DOHH2 (cell line): ENCODE results near the gene HYAL1.

Experiments used
- H3F3A ChIP-seq: fragments of 200-600 bp; sonication (generic), shearing (Covaris generic); 2 replicates; pipeline ENCODE4 v1.6.0; 2016; ENCODE audit warnings: antibody characterized with exemption, mild to moderate bottlenecking; ENCODE audit not compliant: control insufficient read depth, insufficient read depth
- H3K27ac ChIP-seq: fragments of 200-600 bp; sonication (generic); 2 replicates; pipeline ENCODE4 v1.5.1; 2014; ENCODE audit warnings: low read depth, mild to moderate bottlenecking, low read length, moderate library complexity
- H3K27me3 ChIP-seq: fragments of 200-600 bp; sonication (generic); 2 replicates; pipeline ENCODE4 v1.6.1; 2014; ENCODE audit warnings: mild to moderate bottlenecking, low read length, mixed read lengths; ENCODE audit not compliant: control insufficient read depth
- H3K36me3 ChIP-seq: fragments of 200-600 bp; sonication (generic); 2 replicates; pipeline ENCODE4 v1.6.1; 2014; ENCODE audit warnings: mild to moderate bottlenecking, low read length, moderate library complexity, mixed read lengths; ENCODE audit not compliant: control insufficient read depth
- H3K4me1 ChIP-seq: fragments of 200-600 bp; sonication (generic); 2 replicates; pipeline ENCODE4 v1.6.1; 2014; ENCODE audit warnings: mild to moderate bottlenecking, low read length, mixed read lengths; ENCODE audit not compliant: control insufficient read depth
- H3K4me2 ChIP-seq: fragments of 200-600 bp; sonication (generic); 2 replicates; pipeline ENCODE4 v1.6.0; 2014; ENCODE audit warnings: mild to moderate bottlenecking, low read length, moderate library complexity
- H3K4me3 ChIP-seq: fragments of 200-600 bp; sonication (generic); 2 replicates; pipeline ENCODE4 v1.5.1; 2014; ENCODE audit warnings: mild to moderate bottlenecking, low read length, mixed read lengths
- H3K79me2 ChIP-seq: fragments of 200-600 bp; sonication (generic); 2 replicates; pipeline ENCODE4 v1.6.1; 2014; ENCODE audit warnings: mild to moderate bottlenecking, low read length, mixed read lengths; ENCODE audit not compliant: control insufficient read depth
- H3K9me2 ChIP-seq: fragments of 200-600 bp; sonication (generic); replicated peaks from 2 replicates; pipeline ENCODE4 v1.6.1; 2014; ENCODE audit warnings: mild to moderate bottlenecking, low read length, mixed read lengths; ENCODE audit not compliant: control insufficient read depth
- H3K9me3 ChIP-seq: fragments of 200-600 bp; sonication (generic); 2 replicates; pipeline ENCODE4 v1.6.1; 2014; ENCODE audit warnings: antibody characterized with exemption, low read length, mixed read lengths; ENCODE audit not compliant: control insufficient read depth, insufficient read depth
- H4K20me1 ChIP-seq: fragments of 200-600 bp; sonication (generic); 2 replicates; pipeline ENCODE4 v1.6.0; 2014; ENCODE audit warnings: low read depth, mild to moderate bottlenecking, antibody characterized with exemption, low read length, moderate library complexity; ENCODE audit not compliant: control insufficient read depth, insufficient read depth
- CTCF ChIP-seq: fragments of 200-600 bp; sonication (generic); IDR thresholded peaks from one replicate; pipeline ENCODE4 v1.5.1; 2014; ENCODE audit warnings: antibody characterized with exemption, mild to moderate bottlenecking, low read depth, low read length; ENCODE audit not compliant: poor library complexity, severe bottlenecking
- EZH2phosphoT487 ChIP-seq: fragments of 200-600 bp; sonication (generic); IDR thresholded peaks from 2 replicates; pipeline ENCODE4 v1.6.1; 2017; ENCODE audit warnings: borderline replicate concordance, mild to moderate bottlenecking, antibody characterized with exemption, low read length, moderate library complexity, mixed read lengths

Gene HYAL1

GRCh38 chr3:50255251-50255615, 48.1 kb downstream of the HYAL1 start:
- no peaks in the 10 kb centered on the region for H3K27me3 ChIP-seq
- H3K4me1 ChIP-seq = peaks cover 7% of the 10 kb centered on the region
- H3K9me2 ChIP-seq = no peaks in the 10 kb centered on the region
- H3K27ac ChIP-seq = no peak overlapping the region
- H3F3A ChIP-seq = no peaks in the 10 kb centered on the region; the same call in 1 of the 2 replicates
- H3K36me3 ChIP-seq = peaks cover 58% of the 10 kb centered on the region
- no peak overlapping the region for H3K4me3 ChIP-seq
- peaks cover under 1% of the 10 kb centered on the region; the same call in 1 of the 2 replicates for H4K20me1 ChIP-seq
- no peak for TF ChIP-seq CTCF
- no peak for TF ChIP-seq EZH2phosphoT487
- peaks cover 17% of the 10 kb centered on the region for H3K79me2 ChIP-seq
- no peaks in the 10 kb centered on the region for H3K9me3 ChIP-seq
- no peak overlapping the region for H3K4me2 ChIP-seq

GRCh38 chr3:50254577-50255250, 48.7 kb downstream of the HYAL1 start:
- Histone ChIP-seq H3K27ac (no peak overlapping the region), H3K36me3 (peaks cover 62% of the 10 kb centered on the region), H3K27me3 (no peaks in the 10 kb centered on the region), H3K4me1 (peaks cover 3% of the 10 kb centered on the region), H4K20me1 (peaks cover 6% of the 10 kb centered on the region; the same call in 1 of the 2 replicates), H3F3A (no peaks in the 10 kb centered on the region; the same call in 1 of the 2 replicates), H3K9me2 (no peaks in the 10 kb centered on the region), H3K4me2 (no peak overlapping the region), H3K9me3 (no peaks in the 10 kb centered on the region), H3K79me2 (peaks cover 22% of the 10 kb centered on the region), H3K4me3 (no peak overlapping the region)
- TF ChIP-seq CTCF = no peak
- no peak for TF ChIP-seq EZH2phosphoT487

- Histone ChIP-seq H3K4me3 (no peak overlapping the region), H3K36me3 (peaks cover 56% of the 10 kb centered on the region), H3K9me3 (no peaks in the 10 kb centered on the region), H3K27ac (no peak overlapping the region), H4K20me1 (peaks cover 21% of the 10 kb centered on the region; the same call in 1 of the 2 replicates), H3F3A (no peaks in the 10 kb centered on the region; the same call in 1 of the 2 replicates), H3K4me1 (peaks cover 21% of the 10 kb centered on the region), H3K79me2 (peaks cover 57% of the 10 kb centered on the region), H3K4me2 (no peak overlapping the region), H3K9me2 (no peaks in the 10 kb centered on the region), H3K27me3 (no peaks in the 10 kb centered on the region)
- TF ChIP-seq CTCF (no peak), EZH2phosphoT487 (no peak)
Observed at GRCh38 chr3:50251220-50251619, 52.2 kb downstream of the HYAL1 start.
